Measurements from ENCODE around the gene SDK1. TPM values are rescaled to one million over a fixed set of nuclear protein-coding genes. Genes with fewer than 3 reads are reported as not detected.

Gene SDK1
- total RNA-seq, 4 donors from 2014 or later, result 7.5 to 35.0 (median 10.2) TPM

DNA sequence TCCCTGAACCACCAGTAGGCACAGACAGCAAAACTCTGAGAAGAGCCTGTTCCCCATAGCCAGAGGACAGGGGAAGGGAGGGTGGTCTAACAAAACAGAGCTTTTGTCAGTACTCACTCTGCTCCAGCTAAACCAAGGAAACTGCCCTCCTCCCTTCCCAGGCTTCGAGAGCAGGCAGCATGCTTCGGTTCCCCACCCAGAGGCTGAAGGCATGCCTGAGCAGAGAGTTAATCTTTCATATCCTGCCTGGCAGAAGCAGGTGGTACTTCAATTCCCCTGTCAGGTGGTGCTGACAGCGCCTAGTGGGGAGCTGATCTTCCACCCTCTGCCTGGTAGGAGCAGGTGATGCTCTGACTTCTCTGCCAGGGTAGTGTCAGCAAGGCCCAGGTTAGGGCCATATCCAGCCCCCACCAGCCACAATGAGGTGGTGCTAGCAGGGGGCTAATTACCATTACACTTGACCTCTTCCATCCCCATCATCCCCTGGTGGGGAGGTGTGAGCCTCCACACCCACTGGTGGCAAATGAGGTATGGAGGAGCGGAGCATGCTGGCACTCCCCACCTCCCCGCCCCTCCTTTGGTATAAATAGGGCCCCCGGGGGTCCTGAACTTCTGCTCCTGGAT is 35.1 kb downstream of the SDK1 start:
- TF ChIP-seq, protein P1, sequence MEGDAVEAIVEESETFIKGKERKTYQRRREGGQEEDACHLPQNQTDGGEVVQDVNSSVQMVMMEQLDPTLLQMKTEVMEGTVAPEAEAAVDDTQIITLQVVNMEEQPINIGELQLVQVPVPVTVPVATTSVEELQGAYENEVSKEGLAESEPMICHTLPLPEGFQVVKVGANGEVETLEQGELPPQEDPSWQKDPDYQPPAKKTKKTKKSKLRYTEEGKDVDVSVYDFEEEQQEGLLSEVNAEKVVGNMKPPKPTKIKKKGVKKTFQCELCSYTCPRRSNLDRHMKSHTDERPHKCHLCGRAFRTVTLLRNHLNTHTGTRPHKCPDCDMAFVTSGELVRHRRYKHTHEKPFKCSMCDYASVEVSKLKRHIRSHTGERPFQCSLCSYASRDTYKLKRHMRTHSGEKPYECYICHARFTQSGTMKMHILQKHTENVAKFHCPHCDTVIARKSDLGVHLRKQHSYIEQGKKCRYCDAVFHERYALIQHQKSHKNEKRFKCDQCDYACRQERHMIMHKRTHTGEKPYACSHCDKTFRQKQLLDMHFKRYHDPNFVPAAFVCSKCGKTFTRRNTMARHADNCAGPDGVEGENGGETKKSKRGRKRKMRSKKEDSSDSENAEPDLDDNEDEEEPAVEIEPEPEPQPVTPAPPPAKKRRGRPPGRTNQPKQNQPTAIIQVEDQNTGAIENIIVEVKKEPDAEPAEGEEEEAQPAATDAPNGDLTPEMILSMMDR (IDR thresholded peaks at IDR 0.05; ENCODE audit: low read depth), result no peak

DNA sequence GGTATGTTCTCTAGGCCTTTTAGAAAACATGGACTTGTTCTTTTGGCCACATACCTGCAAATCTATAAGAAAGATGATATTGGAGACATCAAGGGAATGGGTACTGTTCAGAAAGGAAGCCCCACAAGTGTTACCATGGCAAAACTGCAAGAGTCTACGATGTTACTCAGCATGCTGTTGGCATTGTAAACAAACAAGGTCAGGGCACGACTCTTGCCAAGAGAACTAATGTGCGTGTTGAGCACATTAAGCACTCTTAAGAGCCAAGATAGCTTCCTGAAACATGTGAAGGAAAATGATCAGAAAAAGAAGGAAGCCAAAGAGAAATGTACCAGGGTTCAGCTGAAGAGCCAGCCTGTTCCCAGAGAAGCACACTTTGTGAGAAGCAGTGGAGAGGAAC is 37.1 kb downstream of the SDK1 start:
- TF ChIP-seq, protein P1 (IDR thresholded peaks at IDR 0.05; ENCODE audit: low read depth), result no peak

DNA sequence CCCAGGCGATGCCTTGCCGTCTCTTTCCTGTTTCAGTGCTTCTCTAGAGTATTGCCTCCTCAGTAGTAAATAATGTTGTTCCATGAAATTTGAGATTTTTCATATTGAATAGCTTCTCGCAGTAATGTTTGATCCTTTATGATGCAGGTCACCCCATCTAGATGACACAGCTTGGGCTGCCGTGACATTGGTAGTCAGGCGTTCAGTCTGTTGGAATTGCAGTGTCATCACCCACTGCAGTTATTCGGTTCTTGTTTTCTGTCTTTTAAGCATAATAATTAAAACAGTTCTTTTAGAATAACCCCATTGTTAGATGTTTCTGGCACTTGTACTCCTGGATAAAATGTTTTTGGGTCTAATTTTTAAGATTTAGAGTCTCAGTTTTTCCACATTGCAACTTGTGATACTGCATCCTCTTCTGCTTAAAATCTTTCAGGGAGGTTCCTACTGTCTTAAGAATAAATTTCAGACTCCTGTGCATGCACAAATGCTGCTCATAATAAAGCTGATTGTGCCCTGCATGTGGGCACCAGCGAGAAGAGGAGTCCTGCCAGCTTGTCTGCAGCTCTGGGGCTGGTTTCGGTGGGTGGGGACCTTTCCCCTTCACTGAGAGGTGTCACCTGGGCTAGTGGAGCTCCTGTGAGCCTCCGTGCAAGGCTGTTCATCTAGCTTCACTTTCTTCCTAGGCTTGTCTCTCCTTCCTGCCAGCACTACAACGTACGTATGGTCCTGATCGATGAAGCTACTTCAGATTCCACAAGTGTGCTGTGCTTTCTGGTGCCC is 44.8 kb downstream of the SDK1 start:
- TF ChIP-seq, protein P1 (IDR thresholded peaks at IDR 0.05; ENCODE audit: low read depth), result no peak

DNA sequence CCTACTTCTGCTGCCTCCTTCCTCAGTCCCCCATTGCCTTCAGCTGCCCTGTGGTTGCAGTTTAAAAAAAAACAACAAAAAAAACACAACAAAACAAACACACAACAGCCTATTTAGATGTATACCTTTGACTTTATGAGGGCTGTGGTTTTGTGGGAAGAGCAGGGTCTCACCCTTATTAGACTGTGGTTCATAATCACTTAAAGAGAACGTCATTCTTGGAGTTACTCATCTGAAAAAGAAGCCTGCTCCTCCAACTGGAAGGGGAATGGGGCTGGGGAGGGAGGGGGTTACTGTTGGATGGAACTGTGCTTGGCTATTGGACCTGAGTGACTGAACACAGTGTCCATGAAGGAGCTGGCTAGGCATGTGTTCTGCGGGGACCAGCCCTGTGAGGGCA is 48.1 kb downstream of the SDK1 start:
- TF ChIP-seq, protein P1 (IDR thresholded peaks at IDR 0.05; ENCODE audit: low read depth), result no peak

DNA sequence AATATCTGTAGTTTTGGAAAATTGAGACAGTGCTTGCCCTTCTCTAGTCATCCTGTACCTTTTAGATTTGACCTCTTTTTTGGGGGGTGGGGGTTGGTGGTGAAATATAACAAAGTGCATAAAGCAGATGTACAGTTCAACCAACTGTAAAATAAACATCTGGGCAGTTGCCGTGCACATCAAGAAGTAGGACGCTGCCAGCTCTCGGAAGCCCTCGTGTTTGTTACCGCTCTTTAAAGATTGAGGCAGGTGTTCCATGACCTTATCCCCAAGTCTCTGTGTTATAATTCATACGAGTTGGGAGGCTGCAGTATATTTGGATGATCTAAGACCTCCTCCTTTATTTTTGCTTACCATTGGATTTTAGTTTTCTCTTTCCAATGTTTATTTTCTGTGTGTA is 55.1 kb downstream of the SDK1 start:
- TF ChIP-seq, protein P1 (IDR thresholded peaks at IDR 0.05; ENCODE audit: low read depth), result no peak

DNA sequence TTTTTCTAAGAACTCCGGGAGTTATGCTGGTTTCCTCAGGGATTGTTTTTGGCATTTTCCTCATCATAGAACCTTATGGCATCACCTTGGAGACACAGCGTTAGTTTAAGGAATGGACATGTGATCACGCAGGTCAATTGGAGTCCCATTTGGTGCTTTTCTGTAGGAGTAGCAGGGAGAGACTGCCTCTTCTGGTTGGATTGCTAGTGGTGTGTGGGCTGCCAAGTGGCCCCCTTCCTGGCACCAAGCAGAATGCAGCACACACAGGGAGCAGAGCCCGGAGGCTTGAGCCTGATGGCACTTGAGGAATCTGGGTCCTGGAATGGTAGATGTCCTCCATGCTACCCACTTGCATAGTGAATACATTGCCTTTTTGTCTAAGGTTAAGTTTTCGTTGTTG is 57.9 kb downstream of the SDK1 start:
- TF ChIP-seq, protein P1 (IDR thresholded peaks at IDR 0.05; ENCODE audit: low read depth), result no peak

DNA sequence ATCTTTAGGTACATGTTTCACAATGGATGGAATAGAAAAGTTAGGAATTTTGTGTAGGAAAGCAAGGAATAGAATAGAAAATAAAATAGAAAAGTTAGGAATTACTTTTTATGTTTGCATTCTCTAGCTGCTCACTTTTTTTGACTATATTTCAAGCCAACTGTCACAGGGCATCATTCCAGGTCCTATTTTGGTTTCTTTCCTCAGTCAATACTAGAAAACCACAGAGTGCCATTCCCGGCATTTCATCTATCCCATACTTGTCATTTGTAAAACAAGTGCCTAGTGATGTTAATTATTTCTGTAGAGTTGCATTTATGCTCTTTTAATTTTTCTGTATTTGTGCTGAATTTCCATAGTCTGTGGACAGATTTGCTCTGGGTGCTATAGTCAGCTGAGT is 66.2 kb downstream of the SDK1 start:
- TF ChIP-seq, protein P1 (IDR thresholded peaks at IDR 0.05; ENCODE audit: low read depth), result no peak
